H7 (cell line): ENCODE measurements around the gene CYP39A1. TPM values are rescaled to one million over a fixed set of nuclear protein-coding genes. Genes with fewer than 3 reads are reported as not detected.

ENCODE experiments used
- DNase-seq: peaks from one replicate; pipeline ENCODE4 v3.0.0; 2012
- H3K27me3 ChIP-seq: 2 replicates; pipeline ENCODE4 v1.6.0; 2011; ENCODE audit warnings: mild to moderate bottlenecking, low read length; ENCODE audit not compliant: control insufficient read depth, insufficient read depth
- H3K36me3 ChIP-seq: replicated peaks from 2 replicates; pipeline ENCODE4 v1.5.1; 2011; ENCODE audit warnings: low read length; ENCODE audit not compliant: control insufficient read depth, insufficient read depth
- H3K4me3 ChIP-seq: 2 replicates; pipeline ENCODE4 v1.5.1; 2011; ENCODE audit warnings: low read depth, mild to moderate bottlenecking, control low read depth, low read length, moderate library complexity; ENCODE audit not compliant: insufficient read depth
- total RNA-seq: library from RNA; depleted of rRNA; stranded (reverse); fragments of >200 nt; shearing (Covaris generic); gene quantifications from 2 replicates; pipeline ENCODE4 v1.2.3, GENCODE V29; 2014; rRNA removed

The CYP39A1 gene
- 0.38 TPM in 1 of 2 replicates, not detected in the other for total RNA-seq

DNA sequence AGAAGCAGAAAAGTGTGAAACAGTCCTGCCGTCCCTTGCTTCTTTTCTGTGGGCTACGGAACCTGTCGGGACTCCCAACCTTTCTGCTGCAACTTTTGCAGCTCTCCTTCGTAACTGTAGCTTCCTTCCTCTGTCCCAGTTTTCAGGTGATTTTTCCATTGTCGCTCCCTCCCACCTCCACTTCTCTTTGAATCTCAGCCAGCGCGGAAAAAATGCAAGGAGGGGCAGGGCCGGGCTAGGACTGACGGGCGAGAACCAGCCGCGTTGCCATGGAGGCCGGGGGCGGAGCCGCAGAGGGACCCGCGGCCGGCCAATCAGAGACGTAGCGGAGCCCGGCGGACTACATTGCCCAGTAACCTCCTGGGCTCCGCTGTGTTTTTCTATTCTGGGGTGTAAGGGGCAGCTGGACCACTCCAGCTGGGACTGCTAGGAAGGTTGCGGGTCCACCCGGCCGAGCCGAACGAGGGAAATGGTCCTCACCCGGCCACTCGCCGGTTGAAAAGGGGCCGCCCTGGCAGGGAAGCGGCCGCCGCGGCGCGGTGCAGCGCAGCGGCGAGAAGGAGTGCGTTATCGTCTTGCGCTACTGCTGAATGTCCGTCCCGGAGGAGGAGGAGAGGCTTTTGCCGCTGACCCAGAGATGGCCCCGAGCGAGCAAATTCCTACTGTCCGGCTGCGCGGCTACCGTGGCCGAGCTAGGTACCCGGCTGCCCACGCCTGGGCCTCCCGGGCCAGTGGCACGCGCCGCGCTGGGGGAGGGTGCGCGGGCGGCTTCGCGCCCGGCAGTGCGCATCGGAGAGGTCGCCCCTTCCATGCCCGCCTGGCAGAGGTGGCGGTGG is at the start of gene CYP39A1, which contains the start of gene SLC25A27:
Gene CYP39A1 (minus strand): TSS at position 216 of the 836 bp plus-strand sequence. CDS start 236 bp downstream, outside the sequence.
Gene SLC25A27 (plus strand): TSS at position 373 of the 836 bp plus-strand sequence. CDS start 218 bp downstream, at position 591.
- peaks cover 25% of the 10 kb centered on the region for H3K27me3 ChIP-seq
- DNase-seq = peak; percentile 90
- H3K4me3 ChIP-seq = peak within 1 kb of the TSS; percentile 79
- no peaks in the 10 kb centered on the region for H3K36me3 ChIP-seq

- H3K27me3 ChIP-seq = no peaks in the 10 kb centered on the region
- no peak for DNase-seq
- no peak overlapping the region for H3K4me3 ChIP-seq
- no peaks in the 10 kb centered on the region for H3K36me3 ChIP-seq
These were observed 47.4 kb upstream of the CYP39A1 start for GRCh38 chr6:46699970-46700369.

- no peak for DNase-seq
These were observed 38.4 kb upstream of the CYP39A1 start for GRCh38 chr6:46690911-46691451.

DNA sequence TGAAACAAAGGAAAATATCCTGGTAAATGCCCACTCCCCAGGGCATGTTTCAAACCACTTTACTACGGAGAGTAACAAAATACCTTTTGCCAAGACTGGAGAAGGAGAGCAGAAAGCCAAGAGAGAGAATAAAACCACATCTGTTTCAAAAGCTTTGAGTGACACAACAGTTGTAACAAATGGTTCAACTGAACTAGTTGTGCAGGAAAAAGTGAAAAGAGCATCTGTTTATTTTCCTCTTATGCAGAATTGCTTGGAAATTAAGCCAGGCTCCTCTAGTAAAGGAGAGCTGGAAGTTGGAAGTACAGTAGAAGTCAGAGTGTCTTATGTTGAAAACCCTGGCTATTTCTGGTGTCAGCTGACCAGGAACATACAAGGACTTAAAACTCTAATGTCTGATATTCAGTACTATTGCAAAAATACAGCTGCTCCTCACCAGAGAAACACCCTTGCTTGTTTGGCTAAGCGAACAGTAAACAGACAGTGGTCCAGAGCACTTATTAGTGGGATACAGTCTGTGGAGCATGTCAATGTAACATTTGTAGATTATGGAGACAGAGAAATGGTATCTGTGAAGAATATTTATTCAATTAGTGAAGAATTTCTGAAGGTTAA is 37.6 kb upstream of the CYP39A1 start:
- DNase-seq = no peak
- Histone ChIP-seq H3K27me3 (no peaks in the 10 kb centered on the region), H3K4me3 (no peak overlapping the region), H3K36me3 (no peaks in the 10 kb centered on the region)

More at GRCh38 chr6:46690911-46691451, 38.4 kb upstream of the CYP39A1 start:
- no peaks in the 10 kb centered on the region for H3K36me3 ChIP-seq
- H3K4me3 ChIP-seq = no peak overlapping the region
- H3K27me3 ChIP-seq = no peaks in the 10 kb centered on the region

DNA sequence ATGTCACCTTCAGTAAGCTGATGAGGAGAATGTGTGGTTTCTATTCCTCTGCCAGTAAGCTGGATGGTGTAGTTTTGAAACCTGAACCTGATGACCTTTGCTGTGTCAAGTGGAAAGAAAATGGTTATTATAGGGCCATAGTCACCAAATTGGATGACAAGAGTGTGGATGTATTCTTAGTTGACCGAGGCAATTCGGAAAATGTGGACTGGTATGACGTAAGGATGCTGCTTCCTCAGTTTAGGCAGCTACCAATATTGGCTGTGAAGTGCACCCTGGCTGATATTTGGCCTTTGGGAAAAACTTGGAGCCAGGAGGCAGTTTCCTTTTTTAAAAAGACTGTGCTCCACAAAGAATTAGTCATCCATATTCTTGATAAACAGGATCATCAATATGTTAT is 37.0 kb upstream of the CYP39A1 start:
- no peaks in the 10 kb centered on the region for H3K36me3 ChIP-seq
- DNase-seq = no peak
- no peak overlapping the region for H3K4me3 ChIP-seq

DNA sequence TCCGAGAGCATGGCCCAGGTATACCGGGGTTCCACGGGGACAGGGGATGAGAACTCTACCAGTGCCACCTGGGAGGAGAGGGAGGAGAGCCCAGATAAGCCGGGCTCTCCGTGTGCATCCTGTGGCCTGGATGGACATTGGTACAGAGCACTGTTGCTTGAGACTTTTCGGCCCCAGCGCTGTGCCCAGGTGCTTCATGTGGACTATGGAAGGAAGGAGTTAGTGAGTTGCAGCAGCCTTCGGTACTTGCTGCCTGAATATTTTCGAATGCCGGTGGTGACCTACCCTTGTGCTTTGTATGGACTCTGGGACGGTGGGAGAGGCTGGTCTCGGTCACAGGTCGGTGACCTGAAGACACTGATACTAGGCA is 36.3 kb upstream of the CYP39A1 start:
- no peak for DNase-seq
- Histone ChIP-seq H3K27me3 (no peaks in the 10 kb centered on the region), H3K4me3 (no peak overlapping the region), H3K36me3 (no peaks in the 10 kb centered on the region)

More for the DNA sequence above, 37.0 kb upstream of the CYP39A1 start:
- H3K27me3 ChIP-seq = no peaks in the 10 kb centered on the region

DNA sequence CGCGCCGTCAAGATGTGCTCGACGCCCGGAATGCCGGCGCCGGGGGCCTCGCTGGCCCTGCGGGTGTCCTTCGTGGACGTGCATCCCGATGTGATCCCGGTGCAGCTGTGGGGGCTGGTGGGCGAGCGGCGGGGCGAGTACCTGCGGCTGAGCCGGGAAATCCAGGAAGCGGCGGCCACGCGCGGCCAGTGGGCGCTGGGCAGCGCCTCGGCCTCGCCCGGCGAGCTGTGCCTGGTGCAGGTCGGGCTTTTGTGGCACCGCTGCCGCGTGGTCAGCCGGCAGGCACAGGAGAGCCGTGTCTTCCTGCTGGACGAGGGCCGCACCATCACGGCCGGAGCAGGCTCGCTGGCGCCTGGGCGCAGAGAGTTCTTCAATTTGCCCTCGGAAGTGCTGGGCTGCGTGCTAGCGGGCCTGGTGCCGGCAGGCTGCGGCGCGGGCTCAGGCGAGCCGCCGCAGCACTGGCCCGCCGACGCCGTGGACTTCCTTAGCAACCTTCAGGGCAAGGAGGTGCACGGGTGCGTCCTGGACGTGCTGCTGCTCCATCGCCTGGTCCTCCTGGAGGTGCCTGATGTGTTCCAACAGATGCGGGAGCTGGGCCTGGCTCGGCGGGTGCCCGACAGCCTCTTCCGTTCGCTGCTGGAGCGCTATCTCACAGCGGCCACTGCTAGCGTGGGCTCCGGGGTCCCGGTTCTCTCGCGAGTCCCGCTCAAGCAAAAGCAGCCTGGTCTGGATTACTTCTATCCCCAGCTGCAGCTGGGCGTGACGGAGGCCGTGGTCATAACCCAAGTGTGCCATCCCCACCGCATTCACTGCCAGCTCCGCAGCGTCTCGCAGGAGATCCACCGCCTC is 35.7 kb upstream of the CYP39A1 start:
- Histone ChIP-seq H3K36me3 (no peaks in the 10 kb centered on the region), H3K27me3 (no peaks in the 10 kb centered on the region), H3K4me3 (no peak overlapping the region)
- DNase-seq = peak; percentile 36

GRCh38 chr6:46687619-46688097 is 35.0 kb upstream of the CYP39A1 start, which contains the start of gene TDRD6:
TSS of gene TDRD6 (plus strand) at chr6:46687885. CDS start at chr6:46688129, 244 bp downstream.
- no peak within 1 kb of the TSS for H3K4me3 ChIP-seq

GRCh38 chr6:46684771-46685170 is 32.2 kb upstream of the CYP39A1 start:
- Histone ChIP-seq H3K4me3 (no peak overlapping the region), H3K36me3 (no peaks in the 10 kb centered on the region), H3K27me3 (no peaks in the 10 kb centered on the region)
- DNase-seq = no peak

More at GRCh38 chr6:46687619-46688097, 35.0 kb upstream of the CYP39A1 start, which contains the start of gene TDRD6:
- no peaks in the 10 kb centered on the region for H3K27me3 ChIP-seq
- peak; percentile 30 for DNase-seq
- no peaks in the 10 kb centered on the region for H3K36me3 ChIP-seq

GRCh38 chr6:46677314-46677654 is 24.7 kb upstream of the CYP39A1 start:
- H3K36me3 ChIP-seq = no peaks in the 10 kb centered on the region
- no peaks in the 10 kb centered on the region for H3K27me3 ChIP-seq
- H3K4me3 ChIP-seq = no peak overlapping the region
- peak; percentile 62 for DNase-seq

DNA sequence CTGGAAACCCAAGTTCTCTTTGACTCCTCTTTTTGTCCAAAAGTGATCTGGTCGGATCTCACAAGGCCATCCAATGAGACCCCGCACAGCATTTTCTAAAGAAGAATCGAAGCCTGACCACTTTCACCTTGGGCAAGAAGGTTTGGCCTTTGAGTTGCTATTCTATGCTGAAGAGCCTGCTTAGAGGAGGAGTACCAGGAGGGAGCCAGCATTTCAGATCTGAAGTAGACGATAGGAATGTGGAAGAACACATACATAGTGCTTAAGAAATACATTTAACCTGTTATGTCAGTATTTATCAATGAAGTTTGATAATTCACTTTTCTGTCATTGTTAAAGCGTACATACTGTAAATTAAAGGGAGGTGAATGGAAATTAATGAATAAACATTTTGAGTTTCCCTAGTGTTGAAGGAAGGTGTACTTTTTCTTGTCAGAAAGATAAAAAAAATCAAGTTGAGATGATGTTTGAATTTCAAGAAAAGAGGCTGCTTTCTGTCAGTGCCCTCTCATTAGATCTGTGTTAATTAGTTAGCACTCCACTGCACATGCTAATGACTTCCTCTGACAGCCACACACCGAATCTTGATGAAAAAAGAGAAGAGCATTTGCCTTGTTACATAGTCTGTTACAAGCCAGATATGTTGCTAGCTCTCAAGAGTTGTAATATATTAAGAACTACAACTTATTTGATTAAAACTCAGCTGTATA is 24.1 kb upstream of the CYP39A1 start:
- DNase-seq = no peak
- H3K27me3 ChIP-seq = no peaks in the 10 kb centered on the region
- H3K36me3 ChIP-seq = no peaks in the 10 kb centered on the region
- H3K4me3 ChIP-seq = no peak overlapping the region

DNA sequence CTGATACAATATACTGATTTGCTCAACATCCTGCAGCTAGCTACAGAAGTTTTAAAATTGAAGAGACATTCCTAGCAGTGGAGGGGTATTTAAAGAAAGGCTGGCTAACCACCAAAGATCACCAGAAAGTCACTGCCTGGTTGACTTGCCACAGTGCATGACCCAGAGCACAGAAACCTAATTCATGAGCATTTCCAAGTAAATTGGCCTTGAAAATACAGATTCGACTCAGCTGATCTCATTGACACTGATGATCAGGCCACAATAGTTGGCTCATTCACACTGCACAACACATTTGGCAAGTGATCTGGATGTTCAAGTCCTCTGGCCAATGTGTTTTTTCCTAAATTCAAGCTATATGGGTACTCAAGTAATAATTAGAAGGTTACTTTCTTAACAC is 21.8 kb upstream of the CYP39A1 start:
- no peaks in the 10 kb centered on the region for H3K36me3 ChIP-seq
- no peak for DNase-seq
- H3K27me3 ChIP-seq = no peaks in the 10 kb centered on the region
- H3K4me3 ChIP-seq = no peak overlapping the region

DNA sequence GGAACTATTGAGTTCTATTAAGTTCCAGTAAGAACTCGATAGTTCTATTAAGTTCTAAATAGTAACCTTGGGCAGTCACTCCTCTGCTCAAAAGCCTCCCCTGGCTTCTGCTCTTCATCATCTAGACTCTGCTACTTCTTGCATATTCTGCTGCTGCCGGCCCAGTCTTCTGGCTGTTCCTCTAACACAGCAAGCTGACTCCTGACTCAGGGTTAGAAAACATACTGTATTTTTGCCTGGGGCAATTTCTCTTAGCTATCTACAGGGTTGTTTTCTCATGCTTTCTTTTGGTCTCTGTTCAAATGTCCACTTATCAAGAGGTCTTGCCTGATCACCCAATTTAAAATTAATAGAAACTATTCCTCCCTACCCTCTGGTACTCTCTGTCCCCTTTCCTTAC is 14.8 kb upstream of the CYP39A1 start:
- DNase-seq = no peak
- H3K4me3 ChIP-seq = no peak overlapping the region

More for the DNA sequence above, 14.8 kb upstream of the CYP39A1 start:
- no peaks in the 10 kb centered on the region for H3K36me3 ChIP-seq
- no peaks in the 10 kb centered on the region for H3K27me3 ChIP-seq
